Endothelial cell of umbilical vein (primary cell): ENCODE data around the gene BCAS3. TPM values are rescaled to one million over a fixed set of nuclear protein-coding genes. Genes with fewer than 3 reads are reported as not detected.

Experiments used
- BruUV-seq: library from RNA; stranded (reverse); fragments of 400-500 nt; replicated peaks from 2 replicates; lab custom pipeline; 2021; lab: Mats Ljungman, UMichigan
- CTCF ChIA-PET: fragments of 300-600, 350-600 bp; sonication (Branson Sonifier 250); formaldehyde crosslinking; loops from one replicate; lab custom pipeline; 2021; ENCODE audit warnings: antibody characterized with exemption, inconsistent platforms; lab: Charles Lee
- POLR2A ChIA-PET: fragments of 300-600, 350-600 bp; sonication (Branson Sonifier 250); formaldehyde crosslinking; loops from one replicate; lab custom pipeline; 2021; ENCODE audit warnings: antibody characterized with exemption, inconsistent platforms; lab: Charles Lee
- DNase-seq: peaks from one replicate; pipeline ENCODE4 v3.0.0-alpha.2; 2011; ENCODE audit warnings: low read depth, low spot score
- FAIRE-seq: peaks from 2 replicates; lab custom pipeline; 2011; peaks lifted over from hg19 to GRCh38; lab: Jason Lieb, UNC
- H2AFZ ChIP-seq: 2 replicates; pipeline ENCODE4 v1.6.0; 2012; ENCODE audit warnings: low read depth, low read length, control low read depth, inconsistent platforms
- H3K27ac ChIP-seq: 2 replicates; pipeline ENCODE4 v1.5.1; 2011; ENCODE audit warnings: low read depth, mild to moderate bottlenecking, control low read depth, low read length, moderate library complexity; ENCODE audit not compliant: insufficient read depth
- H3K27me3 ChIP-seq, 2 experiments: 2 replicates each; pipeline versions ENCODE4 v1.6.0 to v1.6.1; 2011; ENCODE audit warnings: low read length in 2 of 2, mixed read lengths in 1 of 2; ENCODE audit not compliant: control insufficient read depth in 2 of 2, insufficient read depth in 2 of 2
- H3K36me3 ChIP-seq, 2 experiments: 2 replicates in 1 of 2; 3 replicates in 1 of 2; pipeline ENCODE4 v1.5.1; 2011; ENCODE audit warnings: low read length in 2 of 2, mild to moderate bottlenecking in 1 of 2, moderate library complexity in 1 of 2; ENCODE audit not compliant: control insufficient read depth in 2 of 2, insufficient read depth in 2 of 2; ENCODE audit errors: extremely low read depth in 1 of 2
- H3K4me1 ChIP-seq: 3 replicates; pipeline ENCODE4 v1.5.1; 2011; ENCODE audit warnings: mild to moderate bottlenecking, low read length; ENCODE audit not compliant: control insufficient read depth, insufficient read depth; ENCODE audit errors: extremely low read depth
- H3K4me2 ChIP-seq: 2 replicates; pipeline ENCODE4 v1.6.1; 2011; ENCODE audit warnings: low read length, control low read depth, mixed read lengths; ENCODE audit not compliant: insufficient read depth
- H3K4me3 ChIP-seq, 3 experiments: fragments of 200-600 bp in 1 of 3; sonication (generic), shearing (Covaris generic) in 1 of 3; replicated peaks in 1 of 3; 2 replicates each; pipeline ENCODE4 v1.5.1; 2011 to 2016; ENCODE audit warnings: control low read depth in 3 of 3, low read length in 3 of 3, mild to moderate bottlenecking in 2 of 3, inconsistent platforms in 1 of 3, low read depth in 1 of 3, moderate library complexity in 1 of 3; ENCODE audit not compliant: insufficient read depth in 1 of 3
- H3K79me2 ChIP-seq: 2 replicates; pipeline ENCODE4 v1.6.0; 2012; ENCODE audit warnings: low read length, inconsistent platforms; ENCODE audit not compliant: control insufficient read depth, insufficient read depth
- H3K9ac ChIP-seq: replicated peaks from 2 replicates; pipeline ENCODE3; 2011; ENCODE audit warnings: low read length, control low read depth; ENCODE audit not compliant: insufficient read depth; ENCODE audit errors: extremely low read depth
- H3K9me1 ChIP-seq: replicated peaks from 3 replicates; pipeline ENCODE4 v1.6.0; 2011; ENCODE audit warnings: mild to moderate bottlenecking, low read length; ENCODE audit not compliant: control insufficient read depth, insufficient read depth; ENCODE audit errors: extremely low read depth
- H3K9me3 ChIP-seq: replicated peaks from 2 replicates; pipeline ENCODE4 v1.5.1; 2012; ENCODE audit warnings: low read length, inconsistent platforms; ENCODE audit not compliant: control insufficient read depth, insufficient read depth
- H4K20me1 ChIP-seq: replicated peaks from 2 replicates; pipeline ENCODE3; 2011; ENCODE audit warnings: mild to moderate bottlenecking, low read length; ENCODE audit not compliant: control insufficient read depth, insufficient read depth; ENCODE audit errors: extremely low read depth
- CTCF ChIP-seq, 2 donors: IDR thresholded peaks; 1 replicate in 1 of 2; 2 replicates in 1 of 2; pipeline ENCODE4 v1.5.1; 2011; ENCODE audit warnings: low read length in 2 of 2, mild to moderate bottlenecking in 2 of 2, moderate library complexity in 2 of 2, control low read depth in 1 of 2, inconsistent platforms in 1 of 2, low read depth in 1 of 2; ENCODE audit not compliant: insufficient read depth in 1 of 2; ENCODE audit errors: extremely low read depth in 1 of 2
- EZH2 ChIP-seq: IDR thresholded peaks from 2 replicates; pipeline ENCODE4 v1.6.1; 2012; ENCODE audit warnings: borderline replicate concordance, low read depth, mild to moderate bottlenecking, moderate library complexity, low read length, inconsistent platforms; ENCODE audit not compliant: severe bottlenecking
- FOS ChIP-seq: IDR thresholded peaks from 2 replicates; pipeline ENCODE4 v1.6.1; 2011; ENCODE audit warnings: mild to moderate bottlenecking, low read length, moderate library complexity, borderline replicate concordance; ENCODE audit not compliant: insufficient read depth
- GATA2 ChIP-seq: IDR thresholded peaks from 2 replicates; pipeline ENCODE4 v1.7.0; 2011; ENCODE audit warnings: low read depth, mild to moderate bottlenecking, moderate library complexity, mixed read lengths, low read length; ENCODE audit not compliant: insufficient read length, insufficient read depth
- MYC ChIP-seq: IDR thresholded peaks from one replicate; pipeline ENCODE4 v1.6.1; 2011; ENCODE audit warnings: mild to moderate bottlenecking, low read depth, low read length
- dilution Hi-C: fragments of 300-500 bp; cut with MboI; formaldehyde crosslinking; loops from one replicate; pipeline ENCODE4 v1.15.0; 2019; ENCODE audit warnings: low sequenced_read_pairs; ENCODE audit not compliant: extremely low pct_ligation_motif_present
- intact Hi-C: fragments of 100-400 bp; cut with micrococcal nuclease; formaldehyde crosslinking; loops from one replicate; pipeline ENCODE4 v1.10.0; 2022
- polyA plus RNA-seq, 4 experiments: library from polyadenylated mRNA; depleted of rRNA in 3 of 4; stranded (reverse) in 3 of 4; unstranded in 1 of 4; fragments of >200 nt; gene quantifications; 2 replicates each; pipeline versions ENCODE4 v1.2.1 to v1.2.3, GENCODE V29; 2011 to 2012; ENCODE audit warnings: missing spikeins in 1 of 4
- total RNA-seq: library from RNA; stranded (reverse); gene quantifications from 2 replicates; pipeline ENCODE4 v1.2.3, GENCODE V29; 2021
- TF ChIP-seq, protein P1 (sequence below): IDR thresholded peaks from 2 replicates; pipeline ENCODE4 v1.6.1; 2011; ENCODE audit not compliant: insufficient read depth, insufficient read length

BCAS3 gene
- total and polyA plus RNA-seq, 2 donors (not counting 3 experiments of a cell fraction or from before 2014, with no cell fraction given): 8.2 to 16.0 TPM

DNA sequence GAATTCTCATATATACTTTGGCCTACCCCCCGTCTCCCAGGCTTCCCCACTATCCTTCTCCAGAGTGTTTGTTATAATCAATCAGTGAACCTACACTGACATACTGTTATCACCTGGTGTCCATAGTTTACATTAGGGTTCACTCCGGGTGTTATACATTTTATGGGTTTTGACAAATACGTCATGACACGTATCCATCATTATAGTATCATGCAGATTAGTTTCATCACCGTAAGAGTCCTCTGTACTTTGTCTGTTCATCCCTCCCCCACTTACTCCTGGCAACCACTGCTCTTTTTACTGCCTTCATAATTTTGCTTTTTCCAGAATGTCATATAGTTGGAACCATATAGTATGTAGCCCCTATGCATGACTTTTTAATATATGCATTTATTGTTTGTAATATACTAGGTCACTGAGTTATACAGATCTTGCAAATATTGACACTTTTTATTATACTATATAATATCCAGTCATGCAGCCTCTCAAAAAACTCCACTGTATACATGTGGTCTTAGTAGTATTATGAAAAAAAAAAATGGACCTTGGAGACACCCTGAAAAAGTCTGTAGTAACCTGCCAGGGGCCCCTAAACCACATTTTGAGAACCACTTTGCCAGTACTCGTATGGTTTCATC is 49.3 kb upstream of the BCAS3 start:
- POLR2A ChIA-PET: no interaction called here
- Histone ChIP-seq H3K79me2 (peaks cover 19% of the 10 kb centered on the region), H3K36me3 (peaks cover 0 to 4% of the 10 kb centered on the region in 2 experiments), H3K27me3 (no peaks in the 10 kb centered on the region), H3K9me3 (no peaks in the 10 kb centered on the region), H3K4me3 (no peak overlapping the region), H3K9me1 (no peaks in the 10 kb centered on the region), H3K9ac (no peak overlapping the region), H4K20me1 (no peaks in the 10 kb centered on the region), H2AFZ (no peak overlapping the region), H3K27ac (no peak overlapping the region), H3K4me2 (no peak overlapping the region), H3K4me1 (peaks cover 8% of the 10 kb centered on the region)
- no TSS peak for BruUV-seq
- CTCF ChIA-PET: interaction anchor here (1.1 to 2.6 kb wide), 2 partner anchors 9 to 51 kb away, joined by 3 to 7 read pairs; no protein-coding TSS in a partner anchor
- intact Hi-C loops (no loop called here), dilution Hi-C loops (no loop called here)
- DNase-seq (no peak), FAIRE-seq (no peak)
- TF ChIP-seq FOS: no peak
- TF ChIP-seq EZH2: no peak
- TF ChIP-seq, protein P1, sequence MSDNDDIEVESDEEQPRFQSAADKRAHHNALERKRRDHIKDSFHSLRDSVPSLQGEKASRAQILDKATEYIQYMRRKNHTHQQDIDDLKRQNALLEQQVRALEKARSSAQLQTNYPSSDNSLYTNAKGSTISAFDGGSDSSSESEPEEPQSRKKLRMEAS: no peak
- TF ChIP-seq MYC: no peak
- TF ChIP-seq CTCF (IDR thresholded peaks at IDR 0.05; ENCODE audit: extremely low read depth in 1 of 2, insufficient read depth in 1 of 2, low read depth in 1 of 2, low read length in 2 of 2): no peak
- no peak for TF ChIP-seq GATA2
